DMS79 (cell line): Measurements from ENCODE around the gene LNPEP.

Source experiments
- DNase-seq: peaks from one replicate; lab custom pipeline; 2025; lab: John Stamatoyannopoulos, UW

The LNPEP gene

DNA sequence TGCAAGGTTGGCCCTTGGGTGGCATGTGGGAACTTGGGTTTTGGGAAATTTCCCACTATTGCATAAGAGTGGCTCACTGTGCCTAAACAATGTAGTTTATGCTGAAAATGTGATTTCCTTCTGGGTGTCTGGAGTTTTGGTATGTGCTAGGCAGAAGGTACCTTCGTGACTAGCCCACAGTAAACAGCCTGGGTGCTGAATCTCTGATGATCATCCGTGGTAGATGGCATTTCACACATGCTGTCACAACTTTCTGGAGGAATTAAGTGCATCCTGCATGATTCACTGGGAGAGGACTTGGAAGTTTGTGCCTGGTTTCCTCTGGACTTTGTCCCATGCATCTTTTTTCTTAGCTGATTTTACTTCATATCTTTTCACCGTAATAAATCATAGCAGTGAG, 64.5 kb downstream of the LNPEP start:
- no peak for DNase-seq

DNA sequence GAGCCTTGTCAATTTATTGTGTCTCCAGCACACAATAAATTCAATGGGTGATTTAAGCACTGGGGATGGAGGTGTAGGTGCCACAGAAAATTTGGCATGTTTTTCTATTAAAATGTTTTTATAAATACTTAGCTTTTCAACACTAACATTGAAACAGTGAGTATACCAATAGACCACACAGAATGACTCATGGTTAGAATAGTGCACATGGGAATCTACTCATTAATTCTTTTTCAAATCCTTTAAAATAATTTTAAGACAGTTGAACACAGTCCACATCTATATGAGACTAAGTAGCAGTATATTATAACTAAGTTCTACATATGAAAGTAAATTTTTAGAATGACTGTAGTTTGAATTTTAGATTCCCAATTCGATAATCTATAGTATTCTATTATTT, 67.1 kb downstream of the LNPEP start:
- no peak for DNase-seq

DNA sequence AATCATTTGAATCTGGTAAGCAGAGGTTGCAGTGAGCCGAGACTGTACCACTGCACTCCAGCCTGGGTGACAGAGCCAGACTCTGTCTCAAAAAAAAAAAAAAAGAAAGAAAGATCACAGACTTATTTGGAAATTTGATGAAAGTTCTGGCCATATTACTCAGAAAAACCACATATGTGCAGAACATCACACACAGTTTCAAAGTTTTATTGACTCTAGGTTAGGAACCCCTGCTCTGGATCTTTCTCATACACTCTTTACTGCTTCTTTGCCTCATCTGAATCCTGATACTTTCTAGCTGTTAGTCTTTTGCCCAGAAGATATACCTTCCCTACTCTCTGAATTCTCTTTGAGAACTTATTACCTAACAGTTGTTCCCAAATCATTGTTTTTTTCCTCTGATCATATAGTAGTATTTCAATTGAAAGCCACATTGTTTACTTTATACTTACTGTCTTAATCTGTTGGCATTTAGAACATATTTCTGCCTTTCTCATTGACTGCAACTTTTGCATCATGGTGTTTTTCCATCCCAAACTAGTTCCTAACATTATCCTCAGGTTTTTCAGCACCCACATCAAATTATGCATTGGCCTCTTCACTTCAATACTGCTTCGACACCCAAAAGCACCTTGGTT, 68.7 kb downstream of the LNPEP start:
- DNase-seq, result no peak

DNA sequence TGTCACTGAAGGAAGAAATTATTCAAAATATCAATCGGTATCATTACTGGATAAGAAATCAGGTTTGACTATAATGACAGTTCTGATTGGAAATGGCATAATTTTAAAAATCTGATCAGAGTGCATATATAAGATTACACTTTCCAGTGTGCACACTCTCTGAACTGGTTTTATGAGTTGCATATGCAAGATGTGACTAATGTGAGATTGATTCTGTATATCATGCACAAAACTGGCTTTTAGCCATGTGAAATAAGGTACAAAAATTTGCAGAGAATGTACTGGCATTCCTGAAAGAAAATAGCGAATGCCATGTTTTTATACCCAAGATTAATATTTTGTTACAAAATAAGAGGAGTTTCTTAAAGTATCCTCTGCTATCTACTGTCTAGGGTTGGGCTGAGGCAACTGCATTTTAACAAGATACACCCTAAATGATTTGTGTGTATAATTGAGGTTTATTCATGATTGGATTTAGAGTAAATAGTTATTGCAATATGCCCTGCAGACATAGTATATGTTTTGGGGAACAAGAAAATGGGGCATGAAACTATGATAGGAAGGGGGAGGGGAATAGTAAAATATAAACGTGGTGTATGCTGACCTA, 70.7 kb downstream of the LNPEP start:
- no peak for DNase-seq

DNA sequence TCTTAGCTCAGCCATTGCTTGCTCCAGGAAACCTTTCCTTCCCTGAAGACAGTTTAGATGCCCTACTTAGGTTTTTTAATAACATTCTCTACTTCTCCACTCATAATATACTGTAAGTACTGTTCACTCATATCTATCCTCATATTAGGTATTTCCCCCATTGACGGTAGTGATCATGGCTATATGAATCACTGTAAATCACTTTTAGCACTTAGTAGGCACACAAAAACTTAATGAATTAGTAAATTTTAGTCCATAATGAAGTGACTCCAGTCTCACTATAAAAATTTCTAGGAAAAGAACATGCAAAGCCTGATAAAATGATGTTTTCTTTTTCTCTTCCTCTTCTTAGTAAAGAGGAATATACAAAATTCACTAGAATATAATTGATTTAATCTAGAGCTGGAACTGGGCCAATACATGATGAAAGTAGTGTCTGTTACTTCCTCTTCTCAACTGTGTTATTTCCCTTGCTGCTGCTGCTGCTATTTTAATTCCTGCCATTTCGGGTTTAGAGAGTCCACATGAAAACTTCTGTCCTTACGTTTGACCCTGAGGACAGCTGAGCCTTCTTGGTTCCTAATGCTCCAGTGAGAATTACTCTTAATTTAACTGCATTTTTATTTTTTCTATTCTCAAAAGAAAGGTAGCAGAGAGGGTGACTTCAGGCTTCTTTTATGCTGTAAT, 73.5 kb downstream of the LNPEP start:
- no peak for DNase-seq

DNA sequence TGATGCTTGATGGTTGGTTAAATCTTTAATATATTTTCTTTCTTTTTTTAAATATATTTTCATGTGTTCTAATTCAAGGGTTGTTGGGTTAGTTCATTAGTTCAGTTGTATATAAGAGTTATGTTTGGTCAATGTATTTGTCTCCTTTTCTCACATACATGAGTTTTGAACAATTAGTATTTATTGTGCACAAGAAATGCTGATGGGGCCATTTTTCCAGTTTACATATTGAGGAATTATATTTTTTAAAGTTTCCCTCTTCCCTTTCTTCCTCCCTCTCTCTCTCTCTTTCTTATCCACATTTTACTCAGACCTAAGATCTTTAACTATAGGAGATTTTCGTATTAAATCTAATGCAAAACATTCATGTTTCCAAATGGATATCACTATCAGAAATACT, 74.0 kb downstream of the LNPEP start:
- no peak for DNase-seq

DNA sequence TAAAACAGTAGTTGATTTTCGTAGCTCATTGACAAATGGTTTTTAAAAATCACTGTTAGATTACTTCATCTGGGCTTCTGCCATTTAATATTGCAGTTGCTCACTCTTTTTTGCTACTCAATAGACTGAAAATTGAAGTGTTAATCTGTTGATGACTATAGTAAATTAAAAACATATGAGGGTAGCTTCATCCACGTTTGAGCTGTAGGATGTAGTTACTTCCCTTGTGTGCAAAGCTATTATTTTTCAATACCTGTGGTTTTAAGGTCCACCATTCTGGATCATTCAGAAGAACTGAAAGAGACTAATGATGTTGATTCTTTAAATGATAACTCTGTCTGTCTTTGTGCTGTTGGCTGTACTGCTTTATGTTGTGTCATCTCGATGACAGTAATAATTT, 74.7 kb downstream of the LNPEP start:
- no peak for DNase-seq

DNA sequence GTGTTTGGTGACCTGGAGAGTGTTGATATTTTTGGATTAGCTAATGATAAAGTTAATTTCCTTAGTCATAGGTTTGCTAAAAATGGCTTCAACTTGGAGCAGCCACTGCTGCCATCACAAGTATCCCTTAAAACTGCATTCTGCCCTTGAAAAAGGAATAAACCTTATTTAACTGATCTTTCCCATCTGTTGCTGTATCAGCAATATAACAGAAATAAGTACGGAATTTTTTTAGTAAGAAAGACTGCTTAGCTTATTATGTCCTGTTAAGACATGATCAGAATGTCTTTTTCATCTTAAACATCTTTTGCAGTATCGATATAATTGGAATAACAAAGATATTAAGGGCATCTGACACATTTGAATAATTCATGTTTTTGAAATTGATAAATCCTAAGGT, 75.7 kb downstream of the LNPEP start:
- DNase-seq, result no peak

DNA sequence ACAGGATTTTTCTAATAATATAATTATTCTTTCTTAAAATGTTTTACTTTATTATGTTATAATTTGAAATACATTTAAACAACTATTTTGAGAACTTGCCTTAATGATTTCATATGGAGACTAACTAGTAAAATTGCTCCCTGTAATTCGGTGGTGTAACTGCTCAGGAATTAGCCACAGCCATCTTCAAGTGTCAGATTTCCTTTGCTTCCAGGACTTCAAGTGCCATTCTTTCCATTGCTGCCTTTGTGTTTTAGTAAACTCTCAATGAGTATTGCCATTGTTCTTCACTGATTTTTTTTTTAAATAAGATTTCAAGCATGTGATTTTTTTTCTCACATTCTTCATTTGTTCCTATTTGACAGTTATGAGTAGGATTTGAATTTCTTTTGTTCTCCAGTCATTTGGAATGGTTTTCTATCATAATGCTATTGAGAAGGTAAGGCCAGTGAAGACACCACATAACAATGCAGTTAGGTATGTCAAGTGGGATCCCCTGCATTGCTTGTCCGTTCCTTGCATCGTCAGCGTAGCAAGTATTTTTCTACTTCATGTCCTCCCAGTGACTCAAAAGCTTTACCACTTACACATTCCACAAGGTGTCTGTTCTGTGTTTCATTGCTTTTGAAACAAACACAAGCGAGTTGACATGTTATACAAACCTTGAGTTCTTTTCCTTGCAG, 83.7 kb downstream of the LNPEP start:
- DNase-seq, result no peak

DNA sequence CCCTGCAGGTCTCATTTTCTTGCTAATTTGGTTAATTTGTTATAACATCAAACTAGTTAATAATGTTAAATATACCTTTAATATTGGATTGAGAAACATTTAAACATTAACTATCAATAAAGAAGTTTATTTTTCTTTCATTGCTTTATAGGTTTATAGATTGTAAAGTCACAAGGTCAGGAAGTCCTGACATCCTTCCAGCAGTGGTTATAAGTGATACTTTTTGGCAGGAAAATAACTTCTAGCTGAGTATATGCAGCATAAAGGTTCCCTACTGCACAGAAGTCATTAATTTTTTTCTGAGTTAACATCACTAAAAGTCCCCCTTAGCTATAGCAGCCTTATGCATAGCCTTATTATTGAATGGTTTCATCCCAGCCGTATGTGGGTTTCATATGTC, 85.5 kb downstream of the LNPEP start:
- no peak for DNase-seq

DNA sequence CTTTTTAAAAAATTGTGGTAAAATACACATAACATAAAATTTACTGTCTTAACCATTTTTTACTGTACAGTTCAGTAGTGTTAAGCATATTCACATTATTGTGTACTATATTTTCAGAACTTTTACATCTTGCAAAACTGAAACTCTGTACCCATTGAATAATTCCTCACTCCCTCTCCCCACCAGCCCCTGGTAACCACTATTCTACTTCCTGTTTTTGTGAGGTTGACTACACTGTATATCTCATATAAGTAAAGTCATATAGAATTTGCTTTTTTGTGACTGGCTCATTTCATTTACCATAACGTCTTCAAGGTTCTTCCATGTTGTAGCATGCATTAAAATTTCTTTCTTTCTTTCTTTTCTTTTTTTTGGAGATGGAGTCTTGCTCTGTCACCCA, 87.0 kb downstream of the LNPEP start:
- DNase-seq, result no peak

DNA sequence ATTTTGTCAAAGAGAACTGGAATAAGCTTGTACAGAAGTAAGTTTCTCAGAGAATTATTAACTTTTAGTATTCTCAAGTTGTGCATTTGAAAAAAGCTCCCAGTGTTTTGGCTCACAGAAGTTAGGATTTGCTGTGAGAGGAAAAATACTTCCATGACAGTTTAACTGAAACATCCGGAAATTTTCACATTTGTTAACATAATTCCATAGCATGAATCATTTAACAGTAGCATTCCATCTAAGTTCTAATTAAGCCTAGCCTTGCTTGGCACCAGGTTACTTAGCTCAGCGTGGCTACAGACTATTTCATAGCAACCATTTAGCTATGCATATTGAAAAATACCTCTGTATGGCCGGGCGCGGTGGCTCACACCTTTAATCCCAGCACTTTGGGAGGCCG, 90.8 kb downstream of the LNPEP start:
- DNase-seq, result no peak

DNA sequence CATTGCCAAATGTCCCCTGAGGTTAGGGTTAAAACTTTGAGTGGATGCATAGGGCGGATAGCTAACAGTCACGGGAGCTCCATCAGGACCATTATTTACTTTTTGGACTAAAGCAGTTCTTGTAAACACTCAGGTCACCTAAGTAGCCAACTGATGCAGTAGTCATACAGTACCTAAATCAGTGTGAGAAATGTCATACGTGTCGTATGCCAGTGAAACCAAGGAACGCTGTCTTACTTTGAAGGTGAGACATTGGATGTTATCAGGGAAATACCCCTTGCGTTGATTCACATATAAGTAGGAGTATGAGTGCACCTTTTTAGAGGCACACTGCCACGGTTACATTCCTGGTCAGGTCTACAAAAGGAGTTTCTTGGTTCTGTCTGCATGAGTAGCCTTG, 101.9 kb downstream of the LNPEP start:
- DNase-seq, result no peak

DNA sequence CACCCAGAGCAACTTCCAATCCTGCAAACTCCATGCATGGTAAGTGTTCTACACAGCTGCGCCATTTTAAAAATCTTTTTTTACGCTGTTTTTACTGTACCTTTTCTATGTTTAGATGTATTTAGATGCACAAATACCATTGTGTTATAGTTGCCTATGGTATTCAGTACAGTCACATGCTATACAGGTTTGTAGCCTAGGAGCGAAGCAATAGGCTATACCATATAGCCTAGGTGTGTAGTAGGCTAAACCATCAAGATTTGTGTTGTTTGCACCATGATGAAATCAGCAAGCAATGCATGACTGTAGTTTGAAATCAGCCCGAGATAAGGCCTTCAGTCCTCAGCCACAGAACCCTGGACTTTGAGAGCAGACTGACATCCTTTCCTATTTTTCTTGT, 105.4 kb downstream of the LNPEP start:
- no peak for DNase-seq

DNA sequence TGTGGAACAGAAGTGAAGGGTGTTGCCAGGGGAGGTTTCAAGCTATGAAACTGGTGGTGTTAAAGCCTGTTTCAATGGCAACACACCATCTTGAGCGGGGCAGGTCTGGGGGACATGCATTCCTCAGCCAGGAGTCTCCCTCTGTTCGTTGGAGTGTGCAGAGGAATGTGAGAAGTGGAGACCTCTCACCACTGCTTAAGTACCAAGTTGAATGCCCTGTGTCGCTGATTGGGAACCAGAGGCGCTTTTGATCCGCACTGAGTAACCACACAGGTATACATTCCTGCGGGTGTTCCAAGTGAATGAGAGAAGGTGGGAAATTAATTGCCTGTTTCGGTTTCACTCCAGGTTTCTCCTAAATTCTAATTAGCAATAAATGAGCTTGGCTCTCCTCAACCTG, 107.1 kb downstream of the LNPEP start:
- DNase-seq, result no peak

DNA sequence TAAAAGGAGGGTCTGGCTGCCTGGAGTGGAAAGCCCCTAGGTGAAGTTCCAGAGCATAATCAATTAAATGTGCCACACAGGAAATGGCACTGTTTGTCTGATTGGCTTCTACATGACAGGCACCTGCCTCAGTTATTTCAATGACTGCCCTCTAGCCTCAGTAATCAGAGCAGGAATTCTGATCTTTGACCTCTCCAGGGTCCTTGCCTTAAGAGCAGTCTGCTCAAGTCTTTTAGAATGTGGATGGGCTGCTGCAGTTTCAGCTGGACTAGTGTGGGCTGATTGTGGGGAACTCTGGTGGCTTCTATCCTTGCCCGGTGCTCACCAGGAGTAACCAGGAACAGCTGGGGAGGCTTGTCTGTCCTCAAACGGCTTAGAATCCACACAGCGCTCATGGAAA, 107.6 kb downstream of the LNPEP start:
- DNase-seq, result no peak

DNA sequence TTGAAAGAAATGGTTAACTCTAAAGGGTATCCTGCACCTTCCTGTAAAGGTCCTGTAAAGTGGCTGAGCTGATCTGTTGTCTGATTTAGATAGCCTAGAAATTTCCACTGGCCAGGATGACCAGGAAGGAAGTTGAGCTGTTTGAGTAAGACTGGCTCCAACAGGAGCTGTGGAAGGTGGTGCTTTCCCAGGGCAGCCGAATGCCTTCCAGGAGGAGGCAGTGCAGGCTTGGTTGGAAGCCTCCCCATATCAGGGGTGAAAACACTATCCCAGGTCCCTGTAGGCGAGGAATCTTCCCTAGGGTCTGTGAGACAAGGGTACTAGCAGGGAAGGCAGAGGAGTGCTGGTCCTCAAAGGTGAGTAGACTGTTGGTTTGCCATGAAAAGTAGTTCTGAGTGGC, 108.2 kb downstream of the LNPEP start:
- DNase-seq, result no peak

DNA sequence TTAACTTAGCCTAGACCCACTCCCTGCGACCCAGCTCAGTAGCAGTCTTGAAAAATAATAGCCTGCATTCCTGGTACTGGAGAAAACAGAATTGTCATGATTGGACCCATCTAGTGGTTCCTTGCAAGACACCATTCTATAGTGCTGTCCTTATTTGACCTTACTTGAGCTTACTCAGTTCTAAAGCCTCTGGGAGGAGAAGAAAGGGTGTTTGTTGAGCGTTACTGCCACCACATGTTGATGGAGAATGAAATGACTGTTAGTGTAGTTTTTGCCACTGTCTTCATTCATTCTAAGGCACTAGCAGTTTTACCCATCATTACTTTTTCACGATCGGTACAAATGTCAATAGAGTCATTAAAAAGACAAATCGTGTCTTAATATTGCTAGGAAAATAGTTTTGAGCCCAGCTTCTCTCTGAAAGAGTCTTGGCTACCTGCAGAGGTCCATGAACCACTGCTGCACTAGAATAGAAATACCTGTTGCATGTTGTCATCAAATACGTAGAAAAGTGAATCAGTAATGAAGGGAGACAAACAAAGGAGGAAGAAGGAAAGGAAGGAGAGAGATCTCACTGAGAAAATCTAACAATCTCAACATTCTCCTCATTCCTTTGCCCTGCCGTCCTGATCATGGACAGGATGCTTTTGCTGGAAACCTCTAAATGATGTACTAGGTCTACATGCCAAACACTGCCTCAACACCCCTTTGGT, 110.5 kb downstream of the LNPEP start:
- no peak for DNase-seq

DNA sequence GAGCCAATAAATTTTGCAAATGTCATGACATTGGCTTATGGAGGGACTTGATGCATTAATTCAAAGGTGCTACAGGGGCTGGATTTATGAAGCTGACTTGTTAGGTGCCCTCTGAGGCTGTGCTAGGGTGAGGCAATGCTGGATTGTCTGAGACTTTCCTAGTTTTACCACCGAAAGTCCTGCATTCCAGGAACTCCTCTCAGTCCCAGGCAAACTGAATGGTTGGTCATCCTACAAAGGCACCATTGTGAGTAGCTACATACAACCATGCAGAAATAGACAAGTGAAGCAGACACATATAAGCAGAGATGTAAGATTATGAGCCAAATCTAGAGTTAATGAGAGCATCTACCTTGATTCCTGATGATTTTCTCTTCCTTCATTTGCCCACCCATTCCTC, 111.2 kb downstream of the LNPEP start:
- no peak for DNase-seq

DNA sequence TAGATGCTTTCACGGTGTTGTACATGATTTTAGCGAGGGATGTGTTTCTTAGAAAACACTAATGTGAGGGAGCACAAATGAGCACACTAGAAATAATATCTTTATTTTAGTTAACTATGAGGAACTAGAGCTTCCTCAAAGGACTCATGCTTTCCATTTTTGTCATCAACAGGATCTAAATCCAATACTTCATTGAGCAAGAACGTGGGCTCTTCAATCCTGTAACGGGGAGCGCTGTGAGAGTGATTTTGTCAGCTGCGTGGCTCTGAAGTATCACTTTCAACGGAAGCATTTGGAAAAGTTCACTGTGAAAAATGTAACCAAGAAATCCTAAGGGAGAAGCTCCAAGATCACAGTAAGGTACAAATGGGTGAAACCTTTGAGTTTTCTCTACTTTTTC, 113.3 kb downstream of the LNPEP start:
- DNase-seq, result no peak

DNA sequence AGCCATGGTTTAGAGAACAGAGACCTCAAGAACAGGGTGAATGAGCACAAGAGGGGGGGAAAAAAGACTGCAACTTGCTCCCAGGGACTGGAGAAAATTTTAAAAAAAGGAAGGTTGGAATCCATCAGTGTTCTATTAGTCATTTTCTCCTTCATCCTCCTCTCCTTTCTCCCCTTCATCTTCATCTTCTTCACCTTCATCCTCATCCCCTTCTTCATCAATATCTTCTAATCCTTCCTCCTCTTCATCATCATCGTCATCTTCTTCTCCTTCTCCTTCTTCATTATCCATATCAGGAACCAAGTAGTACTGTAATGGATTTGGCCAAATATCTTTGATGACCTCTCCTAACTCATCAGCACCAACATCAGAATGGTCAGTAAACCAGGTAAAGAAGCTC, 120.4 kb downstream of the LNPEP start:
- DNase-seq, result no peak

DNA sequence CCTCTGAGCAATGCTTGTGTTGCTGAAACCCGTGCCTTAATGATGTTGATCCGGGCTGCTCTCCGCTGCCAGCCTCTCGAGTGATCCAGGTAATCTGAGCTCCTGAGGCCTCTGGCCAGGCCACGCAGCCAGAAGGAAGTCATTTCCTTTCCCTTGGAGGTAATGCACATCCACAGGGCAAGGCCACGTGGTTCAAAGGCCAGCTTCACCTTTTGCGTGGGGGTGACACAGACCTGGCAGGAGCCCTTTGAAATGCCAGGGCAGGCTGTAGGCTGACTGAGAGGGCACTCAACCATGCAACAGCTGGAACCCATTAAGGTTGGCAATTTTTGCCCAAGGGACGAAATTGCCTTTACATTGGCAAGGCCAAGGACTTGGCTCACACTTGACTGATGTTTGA, 126.2 kb downstream of the LNPEP start:
- peak; percentile 89 for DNase-seq

DNA sequence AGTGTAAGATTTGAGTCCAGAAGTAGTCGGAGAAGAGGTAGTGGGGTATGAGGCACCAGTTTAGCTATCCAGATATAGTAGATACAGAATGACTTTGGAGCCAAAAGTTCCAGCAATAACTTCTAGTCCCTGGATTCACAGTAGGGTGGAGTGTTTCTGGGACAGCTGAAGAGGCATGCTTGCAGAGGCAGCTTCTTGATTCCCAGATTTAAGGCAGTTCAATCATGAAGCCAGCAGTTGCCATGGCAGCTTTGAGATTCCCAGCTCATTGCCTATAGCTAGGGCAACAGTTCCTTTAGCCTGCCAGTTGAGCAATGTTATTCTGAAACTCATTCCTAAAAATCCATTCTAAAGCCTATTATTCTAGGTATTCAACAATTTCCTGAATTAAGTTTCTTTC, 127.4 kb downstream of the LNPEP start:
- DNase-seq, result no peak
